GM12878 (cell line): ENCODE measurements around the gene FLVCR2. TPM values are rescaled to one million over a fixed set of nuclear protein-coding genes. Genes with fewer than 3 reads are reported as not detected.

Experiments
- EZH2 ChIP-seq: IDR thresholded peaks from 2 replicates; pipeline ENCODE4 v1.6.1; 2012; ENCODE audit warnings: low read depth, mild to moderate bottlenecking, control low read depth, inconsistent platforms, low read length, borderline replicate concordance; ENCODE audit not compliant: control insufficient read depth
- FOXK2 ChIP-seq: fragments of 450-650 bp; IDR thresholded peaks from 2 replicates; pipeline ENCODE4 v1.6.1; 2017; ENCODE audit warnings: mild to moderate bottlenecking, moderate library complexity
- GABPA ChIP-seq: IDR thresholded peaks from 2 replicates; pipeline ENCODE4 v1.6.1; 2014; ENCODE audit warnings: antibody characterized with exemption, low read depth, mild to moderate bottlenecking, inconsistent platforms
- HCFC1 ChIP-seq: fragments of 150-350 bp; IDR thresholded peaks from 2 replicates; pipeline ENCODE4 v1.6.1; 2014; ENCODE audit warnings: low read length
- HDAC2 ChIP-seq: fragments of 200-600 bp; sonication (generic); IDR thresholded peaks from 2 replicates; pipeline ENCODE4 v1.6.1; 2017
- IKZF1 ChIP-seq: fragments of 450-650 bp; conservative IDR thresholded peaks from 2 replicates; pipeline ENCODE4 v1.6.1; 2017; ENCODE audit warnings: antibody characterized with exemption, mild to moderate bottlenecking
- LARP7 ChIP-seq: fragments of 450-650 bp; IDR thresholded peaks from 2 replicates; pipeline ENCODE4 v1.6.1; 2017; ENCODE audit warnings: mild to moderate bottlenecking
- MTA3 ChIP-seq: IDR thresholded peaks from 2 replicates; pipeline ENCODE4 v1.6.1; 2012; ENCODE audit warnings: low read length, inconsistent platforms, borderline replicate concordance
- NRF1 ChIP-seq: conservative IDR thresholded peaks from 2 replicates; pipeline ENCODE4 v1.6.1; 2011; ENCODE audit warnings: mild to moderate bottlenecking, low read depth, low read length, improper control_type of control experiment
- POLR2AphosphoS2 ChIP-seq: IDR thresholded peaks from 2 replicates; pipeline ENCODE4 v1.6.1; 2011; ENCODE audit warnings: low read depth, mild to moderate bottlenecking, low read length, improper control_type of control experiment, moderate library complexity
- POU2F2 ChIP-seq: IDR thresholded peaks from 3 replicates; pipeline ENCODE4 v1.6.1; 2011; ENCODE audit warnings: low read depth, mild to moderate bottlenecking, low read length, borderline replicate concordance
- STAT1 ChIP-seq: fragments of 450-650 bp; conservative IDR thresholded peaks from 2 replicates; pipeline ENCODE4 v1.6.1; 2014; ENCODE audit warnings: antibody characterized with exemption, mild to moderate bottlenecking
- TCF12 ChIP-seq: IDR thresholded peaks from 2 replicates; pipeline ENCODE4 v1.6.1; 2011; ENCODE audit warnings: low read depth, mild to moderate bottlenecking, low read length
- YBX1 ChIP-seq: fragments of 450-650 bp; IDR thresholded peaks from 2 replicates; pipeline ENCODE4 v1.6.1; 2016; ENCODE audit warnings: antibody characterized with exemption
- YY1 ChIP-seq: IDR thresholded peaks from 2 replicates; pipeline ENCODE4 v1.6.1; 2011; ENCODE audit warnings: low read depth, mild to moderate bottlenecking, low read length
- polyA plus RNA-seq, 11 experiments: library from polyadenylated mRNA; depleted of rRNA in 4 of 11; unstranded in 6 of 11; stranded (reverse) in 5 of 11; fragments of >200 nt; fragmentation: Nextera tagmentation in 4 of 11; fragmentation: Illumina TruSeq in 1 of 11; extraction: Ambion mirVana in 4 of 11; extraction: Trizol in 1 of 11; gene quantifications; 1 replicate in 1 of 11; 2 replicates in 10 of 11; pipeline versions ENCODE4 v1.2.1 to v1.2.3, GENCODE V29; 2011 to 2016; ENCODE audit warnings: inconsistent platforms in 2 of 11, missing spikeins in 2 of 11, low read depth in 1 of 11
- total RNA-seq, 4 experiments: library from RNA; depleted of rRNA in 3 of 4; stranded (reverse); fragments of >200 nt in 3 of 4; fragmentation: Illumina TruSeq in 1 of 4; extraction: Trizol in 1 of 4; gene quantifications; 2 replicates each; pipeline versions ENCODE4 v1.2.1 to v1.2.3, GENCODE V29; 2013 to 2021
- TF ChIP-seq, protein P1 (sequence below): IDR thresholded peaks from 2 replicates; pipeline ENCODE4 v1.6.1; 2012; ENCODE audit warnings: improper control_type of control experiment, low read depth, low read length; ENCODE audit not compliant: insufficient replicate concordance
- TF ChIP-seq, protein P2 (sequence below): fragments of 450-650 bp; IDR thresholded peaks from 2 replicates; pipeline ENCODE4 v1.6.1; 2014; ENCODE audit warnings: mild to moderate bottlenecking
- TF ChIP-seq, protein P3 (sequence below): fragments of 450-650 bp; IDR thresholded peaks from 2 replicates; pipeline ENCODE4 v1.6.1; 2016; ENCODE audit warnings: mild to moderate bottlenecking
- TF ChIP-seq, protein P4 (sequence below): fragments of 450-650 bp; IDR thresholded peaks from 2 replicates; pipeline ENCODE4 v1.6.1; 2016; ENCODE audit warnings: mild to moderate bottlenecking
- TF ChIP-seq, protein P5 (sequence below): fragments of 450-650 bp; IDR thresholded peaks from 2 replicates; pipeline ENCODE4 v1.6.1; 2017; ENCODE audit warnings: borderline replicate concordance

Gene FLVCR2
- total and polyA plus RNA-seq, 10 of the 15 experiments (the other 5 are each of a cell fraction or from before 2014, with no cell fraction given): 0.24 to 3.7 (median 1.6) TPM

DNA sequence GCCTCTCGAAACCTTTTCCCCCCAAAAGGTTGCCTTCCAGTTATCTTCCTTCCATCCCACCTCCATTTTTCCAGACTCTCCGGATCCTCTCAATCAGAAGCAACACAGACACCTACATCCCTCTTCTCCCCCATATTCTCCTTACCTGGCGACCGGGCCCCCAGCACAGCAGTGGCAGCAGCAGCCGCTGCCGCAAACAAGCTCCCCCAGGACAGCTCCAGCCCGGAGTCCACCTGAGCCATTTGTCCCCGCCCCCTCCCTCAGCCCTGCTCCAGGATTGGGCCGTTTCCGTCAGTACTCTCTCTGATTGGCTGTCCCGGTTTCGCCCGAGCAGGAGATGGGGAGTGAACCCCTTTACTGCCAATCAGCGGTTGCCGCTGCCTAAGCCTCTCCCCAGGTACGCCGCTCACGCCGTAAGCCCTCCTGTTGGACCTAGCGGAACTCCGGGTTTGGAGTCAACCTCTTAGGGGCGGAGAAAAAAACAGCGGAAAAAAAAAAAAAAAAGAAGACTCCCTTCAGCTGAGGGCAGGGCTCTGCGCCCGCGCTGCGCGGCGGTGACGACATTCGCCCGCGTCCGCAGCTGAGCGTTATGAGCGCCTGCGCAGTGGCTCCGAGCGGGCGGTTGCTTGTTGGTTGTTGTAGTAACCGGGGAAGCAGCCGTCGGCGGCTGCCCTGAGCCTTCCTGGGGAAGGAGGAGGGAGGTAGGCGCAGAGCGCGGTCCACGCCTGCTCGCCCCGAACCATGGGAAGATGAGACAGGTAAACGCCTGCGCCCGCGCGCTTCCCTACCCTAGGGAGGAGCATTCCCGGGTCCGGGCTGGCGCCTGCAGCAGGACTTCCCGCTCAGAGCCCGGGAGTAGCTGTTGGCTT, 82.4 kb downstream of the FLVCR2 start, which contains the start of the genes ERG28 and TTLL5 (continued):
- TF ChIP-seq, protein P1, sequence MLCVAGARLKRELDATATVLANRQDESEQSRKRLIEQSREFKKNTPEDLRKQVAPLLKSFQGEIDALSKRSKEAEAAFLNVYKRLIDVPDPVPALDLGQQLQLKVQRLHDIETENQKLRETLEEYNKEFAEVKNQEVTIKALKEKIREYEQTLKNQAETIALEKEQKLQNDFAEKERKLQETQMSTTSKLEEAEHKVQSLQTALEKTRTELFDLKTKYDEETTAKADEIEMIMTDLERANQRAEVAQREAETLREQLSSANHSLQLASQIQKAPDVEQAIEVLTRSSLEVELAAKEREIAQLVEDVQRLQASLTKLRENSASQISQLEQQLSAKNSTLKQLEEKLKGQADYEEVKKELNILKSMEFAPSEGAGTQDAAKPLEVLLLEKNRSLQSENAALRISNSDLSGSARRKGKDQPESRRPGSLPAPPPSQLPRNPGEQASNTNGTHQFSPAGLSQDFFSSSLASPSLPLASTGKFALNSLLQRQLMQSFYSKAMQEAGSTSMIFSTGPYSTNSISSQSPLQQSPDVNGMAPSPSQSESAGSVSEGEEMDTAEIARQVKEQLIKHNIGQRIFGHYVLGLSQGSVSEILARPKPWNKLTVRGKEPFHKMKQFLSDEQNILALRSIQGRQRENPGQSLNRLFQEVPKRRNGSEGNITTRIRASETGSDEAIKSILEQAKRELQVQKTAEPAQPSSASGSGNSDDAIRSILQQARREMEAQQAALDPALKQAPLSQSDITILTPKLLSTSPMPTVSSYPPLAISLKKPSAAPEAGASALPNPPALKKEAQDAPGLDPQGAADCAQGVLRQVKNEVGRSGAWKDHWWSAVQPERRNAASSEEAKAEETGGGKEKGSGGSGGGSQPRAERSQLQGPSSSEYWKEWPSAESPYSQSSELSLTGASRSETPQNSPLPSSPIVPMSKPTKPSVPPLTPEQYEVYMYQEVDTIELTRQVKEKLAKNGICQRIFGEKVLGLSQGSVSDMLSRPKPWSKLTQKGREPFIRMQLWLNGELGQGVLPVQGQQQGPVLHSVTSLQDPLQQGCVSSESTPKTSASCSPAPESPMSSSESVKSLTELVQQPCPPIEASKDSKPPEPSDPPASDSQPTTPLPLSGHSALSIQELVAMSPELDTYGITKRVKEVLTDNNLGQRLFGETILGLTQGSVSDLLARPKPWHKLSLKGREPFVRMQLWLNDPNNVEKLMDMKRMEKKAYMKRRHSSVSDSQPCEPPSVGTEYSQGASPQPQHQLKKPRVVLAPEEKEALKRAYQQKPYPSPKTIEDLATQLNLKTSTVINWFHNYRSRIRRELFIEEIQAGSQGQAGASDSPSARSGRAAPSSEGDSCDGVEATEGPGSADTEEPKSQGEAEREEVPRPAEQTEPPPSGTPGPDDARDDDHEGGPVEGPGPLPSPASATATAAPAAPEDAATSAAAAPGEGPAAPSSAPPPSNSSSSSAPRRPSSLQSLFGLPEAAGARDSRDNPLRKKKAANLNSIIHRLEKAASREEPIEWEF: no peak
- TF ChIP-seq STAT1 (no peak), EZH2 (no peak), HCFC1 (peak; percentile 78), TCF12 (no peak), MTA3 (no peak), GABPA (0 out of 2 replicates have a peak, but pooled peaks have one; percentile 10), POLR2AphosphoS2 (0 out of 2 replicates have a peak, but pooled peaks have one; percentile 31), IKZF1 (peak; percentile 85), POU2F2 (no peak), LARP7 (peak; percentile 82; the same call in 1 of the 2 replicates), NRF1 (peak; percentile 72), FOXK2 (peak; percentile 54), YBX1 (peak; percentile 79; the same call in 1 of the 2 replicates), YY1 (peak; percentile 38; the same call in 1 of the 2 replicates), HDAC2 (no peak)
- TF ChIP-seq, protein P2, sequence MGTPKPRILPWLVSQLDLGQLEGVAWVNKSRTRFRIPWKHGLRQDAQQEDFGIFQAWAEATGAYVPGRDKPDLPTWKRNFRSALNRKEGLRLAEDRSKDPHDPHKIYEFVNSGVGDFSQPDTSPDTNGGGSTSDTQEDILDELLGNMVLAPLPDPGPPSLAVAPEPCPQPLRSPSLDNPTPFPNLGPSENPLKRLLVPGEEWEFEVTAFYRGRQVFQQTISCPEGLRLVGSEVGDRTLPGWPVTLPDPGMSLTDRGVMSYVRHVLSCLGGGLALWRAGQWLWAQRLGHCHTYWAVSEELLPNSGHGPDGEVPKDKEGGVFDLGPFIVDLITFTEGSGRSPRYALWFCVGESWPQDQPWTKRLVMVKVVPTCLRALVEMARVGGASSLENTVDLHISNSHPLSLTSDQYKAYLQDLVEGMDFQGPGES: peak; percentile 94
- TF ChIP-seq, protein P3, sequence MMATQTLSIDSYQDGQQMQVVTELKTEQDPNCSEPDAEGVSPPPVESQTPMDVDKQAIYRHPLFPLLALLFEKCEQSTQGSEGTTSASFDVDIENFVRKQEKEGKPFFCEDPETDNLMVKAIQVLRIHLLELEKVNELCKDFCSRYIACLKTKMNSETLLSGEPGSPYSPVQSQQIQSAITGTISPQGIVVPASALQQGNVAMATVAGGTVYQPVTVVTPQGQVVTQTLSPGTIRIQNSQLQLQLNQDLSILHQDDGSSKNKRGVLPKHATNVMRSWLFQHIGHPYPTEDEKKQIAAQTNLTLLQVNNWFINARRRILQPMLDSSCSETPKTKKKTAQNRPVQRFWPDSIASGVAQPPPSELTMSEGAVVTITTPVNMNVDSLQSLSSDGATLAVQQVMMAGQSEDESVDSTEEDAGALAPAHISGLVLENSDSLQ: peak; percentile 99
- TF ChIP-seq, protein P4, sequence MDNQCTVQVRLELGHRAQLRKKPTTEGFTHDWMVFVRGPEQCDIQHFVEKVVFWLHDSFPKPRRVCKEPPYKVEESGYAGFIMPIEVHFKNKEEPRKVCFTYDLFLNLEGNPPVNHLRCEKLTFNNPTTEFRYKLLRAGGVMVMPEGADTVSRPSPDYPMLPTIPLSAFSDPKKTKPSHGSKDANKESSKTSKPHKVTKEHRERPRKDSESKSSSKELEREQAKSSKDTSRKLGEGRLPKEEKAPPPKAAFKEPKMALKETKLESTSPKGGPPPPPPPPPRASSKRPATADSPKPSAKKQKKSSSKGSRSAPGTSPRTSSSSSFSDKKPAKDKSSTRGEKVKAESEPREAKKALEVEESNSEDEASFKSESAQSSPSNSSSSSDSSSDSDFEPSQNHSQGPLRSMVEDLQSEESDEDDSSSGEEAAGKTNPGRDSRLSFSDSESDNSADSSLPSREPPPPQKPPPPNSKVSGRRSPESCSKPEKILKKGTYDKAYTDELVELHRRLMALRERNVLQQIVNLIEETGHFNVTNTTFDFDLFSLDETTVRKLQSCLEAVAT: no peak
- TF ChIP-seq, protein P5, sequence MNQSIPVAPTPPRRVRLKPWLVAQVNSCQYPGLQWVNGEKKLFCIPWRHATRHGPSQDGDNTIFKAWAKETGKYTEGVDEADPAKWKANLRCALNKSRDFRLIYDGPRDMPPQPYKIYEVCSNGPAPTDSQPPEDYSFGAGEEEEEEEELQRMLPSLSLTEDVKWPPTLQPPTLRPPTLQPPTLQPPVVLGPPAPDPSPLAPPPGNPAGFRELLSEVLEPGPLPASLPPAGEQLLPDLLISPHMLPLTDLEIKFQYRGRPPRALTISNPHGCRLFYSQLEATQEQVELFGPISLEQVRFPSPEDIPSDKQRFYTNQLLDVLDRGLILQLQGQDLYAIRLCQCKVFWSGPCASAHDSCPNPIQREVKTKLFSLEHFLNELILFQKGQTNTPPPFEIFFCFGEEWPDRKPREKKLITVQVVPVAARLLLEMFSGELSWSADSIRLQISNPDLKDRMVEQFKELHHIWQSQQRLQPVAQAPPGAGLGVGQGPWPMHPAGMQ: no peak
